ENCODE data around the gene MYL11.
A peak's percentile ranks its signal among the peaks of the same experiment; 100 is the strongest.
"Not testable (repeated sequence)": the region's sequence is repeated elsewhere in the genome, so short reads cannot be mapped to it uniquely, and the experiment has no call there.

The MYL11 gene

GRCh38 chr16:30395155-30395991 lies 20.8 kb downstream of the MYL11 start, which contains the start of gene ZNF48:
Gene ZNF48, plus strand, starts transcription at chr16:30395420. Its CDS starts 375 bp downstream, at chr16:30395795.
- no peak for DNase-seq (ENCODE audit: low read depth in 1 of 2, low spot score in 1 of 2)

GRCh38 chr16:30395992-30396585 lies 21.5 kb downstream of the MYL11 start:
- DNase-seq (ENCODE audit: low read depth in 1 of 2, low spot score in 1 of 2) = no peak

- DNase-seq (ENCODE audit: low read depth in 1 of 2, low spot score in 1 of 2) = not testable (repeated sequence)
Measured at GRCh38 chr16:30396627-30397026, 22.0 kb downstream of the MYL11 start.

GRCh38 chr16:30397056-30397455 lies 22.5 kb downstream of the MYL11 start:
- no peak for DNase-seq (ENCODE audit: low read depth in 1 of 2, low spot score in 1 of 2)

GRCh38 chr16:30397776-30398660 lies 23.4 kb downstream of the MYL11 start:
- DNase-seq (ENCODE audit: low read depth in 1 of 2, low spot score in 1 of 2) = no peak

- no peak for DNase-seq (ENCODE audit: low read depth in 1 of 2, low spot score in 1 of 2)
Measured at GRCh38 chr16:30398661-30399434, 24.2 kb downstream of the MYL11 start.

GRCh38 chr16:30399435-30400186 lies 25.0 kb downstream of the MYL11 start:
- DNase-seq (ENCODE audit: low read depth in 1 of 2, low spot score in 1 of 2) = no peak

- DNase-seq (ENCODE audit: low read depth in 1 of 2, low spot score in 1 of 2) = no peak
Measured at GRCh38 chr16:30401768-30402425, 27.3 kb downstream of the MYL11 start.

- DNase-seq (ENCODE audit: low read depth in 1 of 2, low spot score in 1 of 2) = no peak
Measured at GRCh38 chr16:30406795-30407101, 32.1 kb downstream of the MYL11 start.

- peak; percentile 84 to 89 for DNase-seq (ENCODE audit: low read depth in 1 of 2, low spot score in 1 of 2)
Measured at GRCh38 chr16:30407102-30407803, 32.7 kb downstream of the MYL11 start, which contains the start of gene ZNF771. Gene ZNF771, plus strand, starts transcription at chr16:30407606. Its CDS starts 448 bp downstream, at chr16:30408054.

GRCh38 chr16:30407804-30408534 lies 33.4 kb downstream of the MYL11 start:
- no peak for DNase-seq (ENCODE audit: low read depth in 1 of 2, low spot score in 1 of 2)

- DNase-seq (ENCODE audit: low read depth in 1 of 2, low spot score in 1 of 2) = peak; percentile 88 to 92
Measured at GRCh38 chr16:30409125-30410060, 34.8 kb downstream of the MYL11 start.

GRCh38 chr16:30413112-30413806 lies 38.7 kb downstream of the MYL11 start:
- no peak for DNase-seq (ENCODE audit: low read depth in 1 of 2, low spot score in 1 of 2)

GRCh38 chr16:30414159-30414558 lies 39.6 kb downstream of the MYL11 start:
- DNase-seq (ENCODE audit: low read depth in 1 of 2, low spot score in 1 of 2) = no peak

GRCh38 chr16:30416047-30416603 lies 41.5 kb downstream of the MYL11 start:
- DNase-seq (ENCODE audit: low read depth in 1 of 2, low spot score in 1 of 2) = no peak
